ENCODE data around the gene MRPS33. TPM values are rescaled to one million over a fixed set of nuclear protein-coding genes. Genes with fewer than 3 reads are reported as not detected.
A peak's percentile ranks its signal among the peaks of the same experiment; 100 is the strongest.
"Not testable (repeated sequence)": the region's sequence is repeated elsewhere in the genome, so short reads cannot be mapped to it uniquely, and the experiment has no call there.

Gene MRPS33
- total RNA-seq, 1 donor from 2014 or later: 25.1 TPM

DNA sequence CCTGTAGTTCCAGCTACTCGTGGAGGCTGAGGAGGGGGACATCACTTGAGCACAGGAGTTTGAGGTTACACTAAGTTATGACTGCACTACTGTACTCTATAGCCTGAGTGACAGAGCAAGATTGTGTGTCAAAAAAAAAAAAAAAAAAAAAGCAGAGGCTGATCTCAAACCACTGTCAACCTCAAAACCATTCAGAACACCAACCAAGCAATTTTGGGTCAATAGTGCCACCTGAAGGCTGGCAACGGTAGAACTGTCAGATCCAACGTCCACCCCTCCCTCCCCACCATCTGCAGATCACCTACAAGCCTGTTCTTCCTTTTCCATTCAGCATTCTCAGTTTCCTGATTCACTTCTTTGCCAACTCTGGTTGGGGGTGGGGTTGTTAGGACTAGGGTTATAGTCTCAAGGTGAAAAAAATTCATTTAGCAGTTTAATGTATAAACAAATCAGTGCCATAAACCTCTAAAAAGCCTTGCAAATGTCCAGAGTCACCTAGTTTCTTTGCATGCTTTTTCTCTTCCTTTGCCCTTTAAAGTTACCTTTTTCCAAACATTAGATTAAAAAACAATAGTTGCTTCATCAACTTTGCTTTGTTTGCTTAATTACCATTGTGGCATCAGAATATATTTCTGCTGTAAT lies 2.6 kb downstream of the MRPS33 start:
- DNase-seq: peak; percentile 79

DNA sequence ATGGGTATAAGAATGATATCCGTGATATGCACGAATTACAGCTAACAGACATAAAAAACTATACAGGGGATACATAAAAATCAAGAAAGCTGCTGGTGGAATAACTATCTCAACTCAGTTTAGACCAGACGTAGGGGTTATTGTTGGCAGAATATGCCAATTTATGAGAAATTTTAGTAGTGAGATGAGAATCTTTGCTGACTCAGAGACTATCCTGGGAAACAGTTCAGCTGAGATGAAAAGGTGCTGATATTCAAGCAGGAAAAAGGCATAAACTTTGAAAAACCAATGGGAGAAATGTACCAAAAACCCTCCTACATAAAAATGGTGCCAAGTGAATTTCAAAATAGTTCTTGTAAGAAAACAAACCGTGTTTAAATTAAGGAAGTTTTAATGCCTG lies 3.3 kb downstream of the MRPS33 start:
- DNase-seq: no peak

- DNase-seq: no peak
Observed at GRCh38 chr7:141003172-141004065, 11.3 kb downstream of the MRPS33 start.

DNA sequence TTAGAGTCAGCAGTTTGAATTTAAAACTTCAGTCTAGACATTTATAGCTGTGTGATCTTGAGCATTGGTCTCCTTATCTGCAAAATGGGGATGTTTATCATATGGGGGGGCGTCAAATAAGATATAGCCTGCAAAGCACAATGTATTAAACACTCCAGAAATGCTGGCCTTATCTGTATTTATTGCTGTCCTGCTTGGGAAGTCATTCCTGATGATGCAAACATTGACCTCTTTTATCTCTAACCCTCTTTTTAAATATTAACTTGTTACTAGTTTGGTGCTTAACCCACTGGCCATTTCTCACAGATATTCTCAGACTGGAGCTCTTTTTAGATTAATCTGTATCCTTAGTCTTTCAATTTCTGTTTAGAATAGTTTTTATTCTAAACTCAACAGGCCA lies 13.2 kb downstream of the MRPS33 start:
- no peak for DNase-seq

DNA sequence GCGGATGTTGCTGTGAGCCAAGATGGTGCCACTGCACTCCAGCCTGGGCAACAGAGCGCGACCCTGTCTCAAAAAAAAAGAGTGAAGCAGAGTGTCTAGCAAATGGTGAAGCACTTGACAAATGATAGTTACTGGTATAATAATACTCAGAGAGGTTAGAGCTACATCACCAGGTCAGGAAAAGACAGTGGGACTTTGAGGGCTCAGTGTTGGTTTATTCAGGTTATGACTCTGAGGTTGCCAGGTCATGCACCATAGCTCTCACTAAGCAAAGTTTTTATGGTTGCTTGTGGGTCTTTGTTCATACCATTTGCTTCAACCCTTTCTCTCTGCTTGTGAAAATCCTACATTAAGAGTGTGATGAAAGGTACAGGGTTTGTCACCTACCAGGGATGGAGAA lies 13.6 kb downstream of the MRPS33 start:
- no peak for DNase-seq

- DNase-seq: no peak
Observed at GRCh38 chr7:140998715-140999114, 16.0 kb downstream of the MRPS33 start.

DNA sequence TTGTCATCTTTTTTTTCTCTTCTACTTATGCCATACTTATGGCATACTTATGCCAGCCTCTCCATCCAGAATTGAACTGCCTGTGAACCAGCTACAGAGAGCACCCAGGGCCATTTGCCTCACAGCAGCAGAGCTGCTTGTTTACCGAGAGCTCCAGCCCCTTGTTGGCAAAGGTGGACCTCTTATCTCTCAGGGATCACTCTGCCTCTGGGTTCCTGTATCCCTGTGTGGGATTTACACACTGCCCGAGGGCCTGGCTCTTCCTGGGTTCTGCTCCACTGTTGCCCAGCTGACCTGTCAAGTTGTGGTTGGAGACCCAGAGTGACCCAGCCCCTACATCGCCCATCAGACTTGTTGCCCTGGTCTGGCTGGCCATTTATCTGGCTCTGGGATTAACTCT lies 22.3 kb downstream of the MRPS33 start:
- DNase-seq: no peak

DNA sequence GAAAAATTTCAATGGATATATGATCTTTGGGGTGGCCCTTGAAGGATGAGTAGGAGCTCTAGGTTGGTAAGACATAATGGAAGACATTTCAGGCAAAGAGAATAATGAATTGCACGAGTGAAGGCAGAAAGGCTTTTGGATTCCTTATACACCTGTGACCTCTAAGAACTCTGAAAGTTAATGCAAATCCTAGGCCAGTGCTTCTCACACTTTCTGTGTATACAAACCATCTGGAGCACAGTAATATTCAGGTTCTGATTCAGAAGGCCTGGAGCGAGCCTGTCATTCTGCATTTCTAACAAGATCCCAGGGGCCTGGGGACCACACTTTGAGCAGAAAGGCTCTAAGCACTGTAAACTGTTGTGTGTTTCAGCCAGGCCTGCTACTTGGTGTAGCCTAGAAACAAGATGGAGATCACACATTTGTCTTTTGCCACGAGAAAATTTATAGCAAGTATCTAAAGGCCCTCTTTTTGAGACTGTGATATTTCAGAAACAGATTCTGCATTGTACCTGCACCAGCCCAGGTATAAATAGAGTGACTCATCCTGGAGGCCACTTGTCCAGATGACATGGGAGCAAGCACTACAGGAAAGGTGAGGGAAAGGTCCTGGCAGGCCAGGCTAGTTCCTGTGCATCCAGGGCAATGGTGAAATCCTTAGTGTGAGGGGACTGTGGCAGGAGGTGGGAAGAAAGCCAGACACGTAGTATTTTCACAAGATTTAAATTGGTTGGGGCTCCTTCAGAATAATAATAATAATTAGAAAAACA lies 24.4 kb downstream of the MRPS33 start:
- no peak for DNase-seq

DNA sequence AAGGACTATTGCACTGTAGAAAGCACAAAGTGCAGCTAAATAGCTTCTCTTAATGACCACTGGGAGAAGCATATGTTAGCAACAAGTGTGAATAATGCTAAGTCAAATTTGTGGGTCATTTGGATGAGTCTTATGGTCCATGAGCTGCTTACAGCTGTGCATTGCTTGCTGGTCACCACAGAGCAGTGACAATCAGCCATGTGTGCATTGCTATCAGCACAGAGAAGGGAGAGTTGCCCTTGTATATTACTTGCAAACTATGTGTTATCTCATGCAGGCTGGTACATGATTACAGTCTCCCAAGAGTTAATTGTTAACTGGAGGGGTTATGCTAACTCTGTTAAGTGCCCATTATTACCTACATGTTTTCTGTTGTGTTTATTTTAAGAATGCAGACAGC lies 25.7 kb downstream of the MRPS33 start:
- no peak for DNase-seq

GRCh38 chr7:140983802-140984201 lies 30.9 kb downstream of the MRPS33 start:
- DNase-seq: no peak

DNA sequence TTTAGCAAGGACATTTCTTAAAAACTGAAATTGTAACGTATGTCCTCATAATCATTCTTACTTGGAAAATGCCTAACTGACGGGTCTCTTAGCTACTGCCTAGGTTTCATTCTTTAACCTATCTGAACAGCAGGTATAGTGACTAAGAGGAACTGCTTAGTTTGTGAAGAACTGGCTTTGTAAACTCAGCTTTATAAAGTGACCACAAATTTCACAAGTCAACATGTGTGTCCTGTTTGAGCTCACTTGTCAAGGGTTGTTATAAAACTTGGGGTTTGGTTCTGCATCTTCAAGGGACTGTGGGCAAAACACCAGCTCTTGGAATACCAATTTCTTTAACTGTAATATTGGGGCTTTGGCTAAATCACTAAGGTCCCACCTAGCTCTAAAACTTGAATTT lies 32.2 kb downstream of the MRPS33 start:
- DNase-seq: no peak

DNA sequence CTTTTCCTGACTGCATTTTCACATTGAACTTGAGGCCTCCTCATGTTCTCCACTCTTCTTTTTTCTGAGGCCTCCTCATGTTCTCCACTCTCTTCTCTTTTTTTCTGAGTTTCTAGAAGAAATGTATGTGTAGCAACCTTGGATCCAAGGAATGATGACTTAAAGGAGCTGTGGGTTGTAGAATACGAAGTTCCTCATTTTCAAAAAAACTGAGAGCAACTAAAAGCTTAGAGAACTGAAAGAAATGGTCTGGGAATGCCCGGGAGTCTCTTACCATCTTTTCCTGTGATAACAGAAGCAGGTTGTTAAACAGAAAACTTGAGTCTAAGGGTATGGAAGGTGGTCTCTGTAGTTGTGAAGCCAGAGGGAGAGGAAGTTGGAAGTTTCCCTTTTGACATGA lies 32.8 kb downstream of the MRPS33 start:
- no peak for DNase-seq

DNA sequence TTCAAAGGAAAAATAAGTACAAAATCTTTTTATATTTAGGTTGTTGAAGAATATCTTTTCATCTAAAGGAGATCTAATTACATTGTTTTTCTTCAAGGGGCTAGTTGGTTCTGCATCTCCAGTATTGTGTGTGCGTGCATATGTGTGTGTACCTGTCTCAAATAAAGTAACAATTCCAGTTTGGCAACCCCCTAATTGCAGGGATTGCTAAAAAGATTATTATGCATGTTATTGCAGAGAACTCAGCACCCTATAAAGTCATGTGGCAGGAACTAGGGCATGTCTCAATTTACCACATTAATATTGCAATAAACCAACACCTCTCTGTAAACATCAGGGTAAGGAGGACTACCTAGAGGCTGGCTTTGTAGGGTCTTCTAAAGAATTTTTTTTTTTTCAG lies 37.0 kb downstream of the MRPS33 start:
- DNase-seq: peak; percentile 3

DNA sequence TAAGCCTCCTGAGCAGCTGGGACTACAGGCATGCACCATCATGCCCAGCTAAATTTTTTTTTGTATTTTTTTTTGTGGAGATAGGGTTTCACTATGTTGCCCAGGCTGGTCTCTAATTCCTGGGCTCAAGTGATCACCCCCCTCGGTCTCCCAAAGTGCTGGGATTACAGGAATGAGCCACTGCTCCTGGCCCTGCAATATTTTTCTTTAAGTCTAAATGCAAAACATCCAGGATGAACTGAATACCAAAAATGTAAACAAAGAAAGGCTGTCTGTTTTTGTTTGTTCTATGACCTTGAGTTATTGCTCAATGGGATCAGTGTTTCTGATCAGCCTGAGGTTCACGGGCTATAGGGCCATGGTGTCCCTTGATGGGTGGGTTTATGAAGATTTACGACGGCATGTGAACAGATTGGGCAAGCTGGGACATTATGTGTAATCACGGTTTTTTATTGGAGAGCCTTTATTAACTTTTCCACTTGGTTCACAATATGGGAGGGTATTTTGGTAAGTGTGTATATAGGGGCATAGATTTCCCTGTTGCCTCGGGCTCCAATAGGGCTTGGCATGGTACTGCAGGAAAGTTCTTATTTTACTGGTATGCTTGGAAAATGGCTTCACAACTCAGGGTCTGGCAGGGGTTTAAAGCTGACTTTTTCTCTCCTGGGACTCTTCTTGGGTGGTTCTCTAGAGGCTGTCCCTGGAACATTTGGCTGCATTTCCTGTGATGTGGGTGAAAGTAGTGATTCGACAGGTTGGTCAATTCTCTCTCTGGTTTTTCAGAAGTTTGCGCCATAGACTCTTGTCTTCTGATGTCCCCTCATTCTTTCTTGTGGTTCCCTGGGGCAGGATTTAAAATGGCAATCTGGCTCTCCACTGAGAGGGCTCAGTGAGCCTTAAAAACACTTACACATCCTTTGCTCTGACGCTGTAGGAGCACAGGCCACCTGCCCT lies 41.6 kb downstream of the MRPS33 start:
- DNase-seq: no peak

DNA sequence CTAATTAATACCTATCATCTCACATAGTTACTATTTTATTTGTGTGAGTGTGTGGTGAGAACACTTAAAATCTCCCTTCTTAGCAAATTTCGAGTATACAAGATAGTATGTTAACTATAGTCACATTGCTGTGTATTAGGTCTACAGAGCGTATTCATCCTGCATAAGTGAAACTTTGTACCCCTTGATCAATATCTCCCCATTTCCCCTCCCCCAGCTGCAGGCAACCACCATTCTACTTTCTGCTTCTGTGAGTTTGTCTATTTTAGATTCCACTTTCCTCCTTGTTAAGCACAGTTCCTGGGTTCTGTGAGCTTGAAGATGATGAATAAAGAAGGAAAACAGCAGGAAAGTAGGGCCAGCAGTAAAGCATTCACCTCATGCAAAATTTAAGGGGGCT lies 42.4 kb downstream of the MRPS33 start:
- DNase-seq: no peak

- DNase-seq: no peak
Observed at GRCh38 chr7:140967438-140967837, 47.3 kb downstream of the MRPS33 start.

- DNase-seq: no peak
Observed at GRCh38 chr7:140966561-140967233, 48.1 kb downstream of the MRPS33 start.

- DNase-seq: no peak
Observed at GRCh38 chr7:140961117-140961516, 53.6 kb downstream of the MRPS33 start.

GRCh38 chr7:140956997-140957396 lies 57.8 kb downstream of the MRPS33 start:
- not testable (repeated sequence) for DNase-seq

Measured in tongue (tissue), 2 donors.